COLO668 (cell line): ENCODE data around the gene NEUROD6.
A peak's percentile ranks its signal among the peaks of the same experiment; 100 is the strongest.

Experiments
- DNase-seq: peaks from one replicate; lab custom pipeline; 2025; ENCODE audit not compliant: unreplicated experiment; lab: John Stamatoyannopoulos, UW

Gene NEUROD6

GRCh38 chr7:31340603-31341002, at the start of gene NEUROD6:
Gene NEUROD6, minus strand, starts transcription at chr7:31340726. Its CDS starts 1,458 bp downstream, at chr7:31339268.
- no peak for DNase-seq

- DNase-seq = no peak
These were observed 43.9 kb upstream of the NEUROD6 start for GRCh38 chr7:31384466-31384865.

GRCh38 chr7:31382722-31383121, 42.2 kb upstream of the NEUROD6 start:
- DNase-seq = no peak

GRCh38 chr7:31373337-31374289, 33.1 kb upstream of the NEUROD6 start:
- DNase-seq = peak; percentile 52

DNA sequence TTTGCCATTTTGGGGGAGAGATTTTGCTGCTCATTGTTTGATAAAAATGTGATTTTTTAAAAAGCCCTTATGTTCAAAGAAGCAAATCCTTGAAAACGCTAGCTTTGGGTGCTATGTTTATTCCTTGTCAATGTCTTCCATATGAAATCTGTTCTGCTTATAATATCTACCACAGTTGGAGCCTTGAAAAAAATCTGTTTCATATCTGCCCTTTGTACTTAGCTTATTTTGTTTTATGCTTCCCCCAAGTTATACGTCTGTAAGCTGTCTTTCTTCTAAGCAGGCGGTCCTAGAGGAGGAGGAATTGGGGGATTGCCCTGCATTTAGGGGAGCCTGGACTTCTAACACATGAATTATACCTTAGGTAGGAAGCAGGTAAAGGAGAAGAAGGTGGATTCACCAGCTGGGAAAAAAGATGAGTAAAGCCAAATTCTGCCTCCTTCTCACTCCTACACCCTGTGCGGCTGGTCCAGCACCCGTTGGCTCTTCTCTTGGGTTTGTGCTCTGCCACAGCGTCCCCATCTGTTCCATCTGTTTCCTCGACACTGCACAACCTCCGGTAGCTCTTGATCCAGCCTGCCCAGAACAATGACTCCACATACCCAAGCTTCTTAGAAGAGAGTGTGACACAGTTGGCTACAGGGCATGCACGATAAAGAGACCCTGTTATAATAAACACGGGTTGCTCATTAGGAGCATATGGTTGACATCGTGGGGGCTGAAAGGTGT, 31.9 kb upstream of the NEUROD6 start:
- no peak for DNase-seq

DNA sequence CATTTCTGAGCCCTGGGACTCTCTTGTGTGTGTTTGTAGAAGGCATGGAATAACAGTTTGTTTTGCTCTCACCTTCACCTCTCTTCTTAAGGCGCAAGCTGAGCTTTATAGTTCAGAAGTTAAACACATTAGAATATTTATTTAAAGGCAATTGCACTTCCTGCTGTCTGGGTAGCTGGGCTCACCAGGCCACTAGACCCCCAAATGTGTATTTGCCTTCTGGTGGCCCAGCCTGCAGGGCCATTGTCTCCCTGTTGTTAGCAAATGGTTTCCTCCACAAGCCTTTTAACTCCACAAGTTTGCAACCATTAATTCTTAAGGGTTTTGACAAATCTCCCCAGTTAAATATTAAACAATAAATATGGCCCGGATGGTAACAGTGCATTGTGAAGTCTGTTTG, 31.1 kb upstream of the NEUROD6 start:
- no peak for DNase-seq

- no peak for DNase-seq
These were observed 30.1 kb upstream of the NEUROD6 start for GRCh38 chr7:31370609-31371008.

- peak; percentile 43 for DNase-seq
These were observed 28.1 kb upstream of the NEUROD6 start for GRCh38 chr7:31368620-31369019.

DNA sequence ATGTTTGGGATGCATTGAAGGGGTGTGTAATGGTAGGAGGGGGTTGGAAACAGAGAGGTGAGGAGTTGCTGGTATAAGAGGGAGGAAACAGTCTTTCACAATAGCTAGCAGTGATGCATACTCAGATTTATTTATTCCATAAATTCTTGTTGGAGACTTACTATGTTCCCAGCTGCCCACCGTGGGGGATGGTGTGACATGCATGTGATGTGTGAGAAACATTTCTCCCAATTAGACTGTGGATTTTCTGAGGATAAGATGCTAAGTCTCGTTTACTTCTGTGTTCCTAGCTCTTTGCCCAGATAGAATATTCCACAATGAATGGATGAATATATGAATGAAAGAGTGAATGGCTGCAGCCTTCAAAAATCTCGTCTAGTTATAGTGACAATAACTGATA, 23.0 kb upstream of the NEUROD6 start:
- no peak for DNase-seq

GRCh38 chr7:31363051-31363450, 22.5 kb upstream of the NEUROD6 start:
- no peak for DNase-seq

DNA sequence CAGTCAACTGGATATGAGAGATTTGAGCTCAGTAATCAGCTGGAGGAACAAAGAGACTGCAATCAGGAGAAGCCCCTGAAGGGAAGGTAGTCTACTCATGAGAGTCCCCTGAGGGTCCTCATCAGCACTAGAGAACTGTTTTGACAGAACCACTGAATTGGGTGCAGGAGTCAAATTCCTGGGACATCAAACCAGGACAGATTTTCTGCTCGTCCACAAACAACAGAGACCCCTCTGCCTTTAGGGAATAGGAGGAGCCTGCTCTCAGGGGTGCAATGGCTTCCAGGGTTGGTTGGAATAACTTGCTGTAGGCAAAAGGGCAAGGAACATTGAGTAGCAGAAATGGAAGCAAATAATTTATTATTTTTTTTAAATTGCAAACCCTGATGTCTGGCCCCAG, 21.9 kb upstream of the NEUROD6 start:
- no peak for DNase-seq

- DNase-seq = no peak
These were observed 17.9 kb upstream of the NEUROD6 start for GRCh38 chr7:31358467-31358866.

DNA sequence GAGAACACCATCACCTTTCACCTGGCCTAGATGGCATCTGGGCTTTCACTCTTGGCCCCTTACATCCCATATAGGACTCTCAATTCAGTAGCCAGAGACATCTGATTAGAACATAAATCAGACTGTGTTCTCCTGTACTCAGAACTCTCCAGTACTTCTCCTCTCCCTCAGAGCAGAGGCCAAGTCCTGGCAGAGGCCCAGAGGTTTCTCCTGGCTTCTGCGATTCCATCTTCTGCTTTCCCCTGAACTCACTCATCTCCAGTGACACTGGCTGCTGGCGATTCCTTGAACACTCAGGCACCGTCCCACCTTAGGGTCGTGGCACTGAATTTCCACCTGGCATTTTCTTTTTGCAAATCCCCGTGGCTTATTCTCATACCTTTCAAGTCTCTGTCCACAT, 4.9 kb upstream of the NEUROD6 start:
- no peak for DNase-seq

GRCh38 chr7:31343516-31344305, 3.2 kb upstream of the NEUROD6 start:
- no peak for DNase-seq

GRCh38 chr7:31341141-31341540, 615 bp upstream of the NEUROD6 start:
- DNase-seq = no peak

DNA sequence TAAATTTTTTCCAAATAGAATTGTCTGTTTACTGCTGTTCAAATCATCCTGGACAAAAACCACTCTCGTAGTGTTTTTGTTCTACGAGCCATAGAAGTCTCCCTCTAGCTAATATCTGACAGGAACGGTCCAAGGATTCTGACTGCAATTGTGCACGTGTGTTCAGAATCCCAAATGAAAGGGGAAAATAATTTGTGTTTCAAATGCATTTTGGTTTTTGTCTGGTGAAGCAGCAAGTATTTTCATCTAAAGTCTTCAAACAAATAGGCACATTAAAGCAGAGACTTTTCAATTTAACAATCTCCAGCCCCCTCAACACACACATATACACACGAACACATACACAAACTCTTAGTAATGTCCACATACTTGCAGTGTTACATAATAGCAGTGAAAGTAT, 475 bp downstream of the NEUROD6 start:
- no peak for DNase-seq

DNA sequence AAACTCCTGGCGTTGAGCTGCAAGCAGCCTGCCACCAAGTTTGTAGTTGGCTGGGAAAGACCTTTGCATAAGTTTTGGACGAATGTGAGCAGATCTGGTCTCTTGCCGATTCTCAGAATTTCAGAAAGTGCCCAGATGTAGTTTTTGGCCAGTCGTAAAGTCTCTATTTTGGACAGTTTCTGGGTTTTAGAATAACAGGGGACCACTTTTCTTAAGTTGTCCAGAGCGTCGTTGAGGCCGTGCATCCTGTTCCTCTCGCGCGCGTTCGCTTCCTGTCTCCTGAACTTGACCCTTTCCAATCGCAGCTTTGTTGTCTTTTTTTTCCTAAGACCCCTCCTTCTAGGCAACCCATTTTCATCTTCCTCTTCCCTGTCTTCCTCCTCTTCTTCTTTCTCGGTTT, 1.8 kb downstream of the NEUROD6 start:
- DNase-seq = no peak

GRCh38 chr7:31337002-31337565, 3.4 kb downstream of the NEUROD6 start:
- DNase-seq = no peak

DNA sequence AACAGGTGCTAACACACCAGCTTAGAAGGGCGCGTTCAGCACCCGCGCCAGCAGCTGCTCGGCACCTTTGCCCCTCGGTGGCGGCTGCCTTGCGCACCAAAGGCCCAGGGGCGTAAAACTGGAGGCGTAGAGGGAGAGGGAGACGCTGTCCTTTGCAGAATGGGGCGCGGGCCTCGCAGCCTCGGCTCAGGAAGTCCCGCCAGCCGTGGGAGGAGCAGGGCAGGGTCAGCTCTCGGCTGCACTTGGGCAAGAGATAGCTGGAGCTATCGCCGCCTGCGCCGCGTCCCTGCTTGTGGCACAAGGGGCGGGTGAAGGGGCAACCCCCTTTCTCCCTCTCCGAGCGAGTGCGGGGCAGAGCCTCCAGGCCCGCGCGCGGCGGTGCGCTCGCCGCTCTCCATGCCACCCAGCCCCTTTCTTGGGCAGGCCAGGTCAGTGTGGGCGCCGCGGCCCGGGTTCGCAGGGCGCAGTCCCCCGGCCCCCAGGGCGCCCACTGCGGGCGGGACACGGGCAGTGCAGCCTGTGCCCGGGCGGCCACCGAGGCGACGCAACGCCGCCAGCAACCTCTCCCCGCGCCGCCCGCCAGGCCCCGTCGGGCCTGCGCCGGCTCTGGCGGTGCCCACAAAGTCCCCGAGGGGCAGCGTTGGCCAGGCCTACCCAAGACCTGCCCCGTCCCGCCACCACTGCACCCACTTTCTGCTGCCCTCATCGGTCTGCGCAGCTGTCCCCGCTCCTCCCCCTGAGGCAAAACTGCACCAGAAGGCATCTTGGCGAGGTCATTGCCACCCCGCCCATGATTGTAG, 4.1 kb downstream of the NEUROD6 start:
- DNase-seq = no peak

GRCh38 chr7:31335884-31336201, 4.7 kb downstream of the NEUROD6 start:
- DNase-seq = no peak
